Mucosa of descending colon (tissue), 3 donors: Measurements from ENCODE around the gene FBXL7. TPM values are rescaled to one million over a fixed set of nuclear protein-coding genes. Genes with fewer than 3 reads are reported as not detected.

Experiments
- ATAC-seq: fragments of 200-7000 bp; cut with Tn5 transposase; one replicate; pipeline ENCODE4 v1.9.1; 2020; ENCODE audit warnings: mild to moderate bottlenecking, moderate library complexity
- DNase-seq, 3 donors: peaks; one replicate each; pipeline ENCODE4 v3.0.0-alpha.2; 2020
- H3K36me3 ChIP-seq: fragments of 200-600 bp; one replicate; pipeline ENCODE4 v1.8.0; 2021; ENCODE audit warnings: low read depth, mild to moderate bottlenecking
- H3K4me1 ChIP-seq: fragments of 200-600 bp; one replicate; pipeline ENCODE4 v1.8.0; 2021; ENCODE audit warnings: low read depth, mild to moderate bottlenecking
- H3K4me3 ChIP-seq: fragments of 200-600 bp; one replicate; pipeline ENCODE4 v1.8.0; 2021; ENCODE audit warnings: mild to moderate bottlenecking
- H3K9me3 ChIP-seq: fragments of 200-600 bp; one replicate; pipeline ENCODE4 v1.8.0; 2021; ENCODE audit warnings: mild to moderate bottlenecking
- intact Hi-C, 2 donors: fragments of 100-400 bp; cut with DNase I in 1 of 2; cut with micrococcal nuclease in 1 of 2; formaldehyde crosslinking; loops; one replicate each; pipeline versions ENCODE4 v1.11.0 to v1.11.1; 2022; cut with DNase I, micrococcal nuclease
- total RNA-seq, 3 donors: library from RNA; stranded (reverse); fragmentation: NEBNext Ultra II Directional in 2 of 3; extraction: Animal tissue kit (Norgen Biotek cat#: 25700) in 2 of 3; gene quantifications; one replicate each; pipeline versions ENCODE4 v1.2.1 to v1.2.4, GENCODE V29; 2021 to 2023
- TF ChIP-seq, protein P1 (sequence below): fragments of 200-600 bp; IDR thresholded peaks from one replicate; pipeline ENCODE4 v1.8.0; 2022; ENCODE audit warnings: antibody characterized with exemption, mild to moderate bottlenecking
- donor health status: DM: no; HTN: no; CAD: no; lungs with moderate emphysema.
- donor health status: DM: no; HTN: no; CAD: no.
- donor health status: DM: no; HTN: yes; CAD: no.

Gene FBXL7
- total RNA-seq, 3 donors from 2014 or later, result 1.6 to 21.4 (median 3.4) TPM

DNA sequence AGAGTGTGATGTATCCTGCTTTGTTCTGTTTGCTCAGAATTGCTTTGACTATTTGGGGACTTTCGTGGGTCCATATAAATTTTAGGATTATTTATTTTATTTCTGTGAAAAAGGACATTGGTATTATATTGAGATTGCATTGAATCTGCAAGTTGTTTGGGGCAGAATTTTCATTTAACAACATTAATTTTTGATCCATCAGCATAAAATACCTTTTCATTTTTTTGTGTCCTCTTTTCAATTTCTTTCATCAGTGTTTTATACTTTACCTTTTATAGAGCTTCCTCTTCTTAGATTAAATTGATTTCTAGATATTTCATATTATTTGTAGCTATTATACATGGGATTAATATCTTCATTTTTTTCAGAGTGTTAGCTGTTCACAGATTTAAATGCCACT is 40.8 kb upstream of the FBXL7 start:
- TF ChIP-seq, protein P1, sequence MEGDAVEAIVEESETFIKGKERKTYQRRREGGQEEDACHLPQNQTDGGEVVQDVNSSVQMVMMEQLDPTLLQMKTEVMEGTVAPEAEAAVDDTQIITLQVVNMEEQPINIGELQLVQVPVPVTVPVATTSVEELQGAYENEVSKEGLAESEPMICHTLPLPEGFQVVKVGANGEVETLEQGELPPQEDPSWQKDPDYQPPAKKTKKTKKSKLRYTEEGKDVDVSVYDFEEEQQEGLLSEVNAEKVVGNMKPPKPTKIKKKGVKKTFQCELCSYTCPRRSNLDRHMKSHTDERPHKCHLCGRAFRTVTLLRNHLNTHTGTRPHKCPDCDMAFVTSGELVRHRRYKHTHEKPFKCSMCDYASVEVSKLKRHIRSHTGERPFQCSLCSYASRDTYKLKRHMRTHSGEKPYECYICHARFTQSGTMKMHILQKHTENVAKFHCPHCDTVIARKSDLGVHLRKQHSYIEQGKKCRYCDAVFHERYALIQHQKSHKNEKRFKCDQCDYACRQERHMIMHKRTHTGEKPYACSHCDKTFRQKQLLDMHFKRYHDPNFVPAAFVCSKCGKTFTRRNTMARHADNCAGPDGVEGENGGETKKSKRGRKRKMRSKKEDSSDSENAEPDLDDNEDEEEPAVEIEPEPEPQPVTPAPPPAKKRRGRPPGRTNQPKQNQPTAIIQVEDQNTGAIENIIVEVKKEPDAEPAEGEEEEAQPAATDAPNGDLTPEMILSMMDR, result no peak
- intact Hi-C loops, result no loop called here
- Histone ChIP-seq H3K4me3 (no peak overlapping the region), H3K9me3 (no peaks in the 10 kb centered on the region), H3K36me3 (no peaks in the 10 kb centered on the region), H3K4me1 (no peaks in the 10 kb centered on the region)
- ATAC-seq, result no peak
- DNase-seq, result no peak

DNA sequence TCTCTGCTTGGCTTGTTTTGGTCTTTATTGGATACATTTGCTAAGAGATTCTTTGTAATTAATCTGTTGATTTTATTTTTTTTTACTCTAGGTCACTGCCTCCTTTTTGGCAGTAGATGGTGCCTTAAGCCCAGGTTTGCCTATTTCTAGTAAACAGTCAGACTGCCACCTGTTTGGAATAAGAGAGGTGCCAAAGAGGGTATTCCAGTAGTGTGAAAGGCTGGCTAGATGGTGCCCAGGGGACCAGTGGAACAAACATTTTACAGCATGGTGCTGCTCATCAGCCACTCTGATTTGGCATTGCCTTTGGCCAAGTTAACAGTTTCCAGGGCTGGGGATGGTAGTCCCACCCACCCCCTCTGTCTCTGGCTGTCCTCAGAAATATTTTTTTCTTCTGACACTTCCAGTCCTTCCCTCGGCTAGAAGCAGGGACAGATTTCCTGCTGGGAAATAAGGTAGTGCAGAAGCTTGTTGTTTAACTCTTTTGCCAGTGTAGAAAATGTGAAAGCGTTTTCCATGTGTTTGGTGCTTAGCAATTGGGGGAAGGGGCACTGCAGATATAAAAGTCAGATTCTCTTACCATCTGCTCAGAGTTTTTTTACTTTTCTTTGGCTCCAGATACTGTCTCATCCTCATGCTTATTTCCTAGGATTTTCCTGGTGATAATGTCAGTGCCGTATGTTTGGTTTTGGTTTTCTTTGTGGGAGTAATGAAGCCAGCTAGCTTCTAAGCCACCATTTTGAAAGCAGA is 36.6 kb upstream of the FBXL7 start:
- no peak for ATAC-seq
- intact Hi-C loops, result no loop called here

DNA sequence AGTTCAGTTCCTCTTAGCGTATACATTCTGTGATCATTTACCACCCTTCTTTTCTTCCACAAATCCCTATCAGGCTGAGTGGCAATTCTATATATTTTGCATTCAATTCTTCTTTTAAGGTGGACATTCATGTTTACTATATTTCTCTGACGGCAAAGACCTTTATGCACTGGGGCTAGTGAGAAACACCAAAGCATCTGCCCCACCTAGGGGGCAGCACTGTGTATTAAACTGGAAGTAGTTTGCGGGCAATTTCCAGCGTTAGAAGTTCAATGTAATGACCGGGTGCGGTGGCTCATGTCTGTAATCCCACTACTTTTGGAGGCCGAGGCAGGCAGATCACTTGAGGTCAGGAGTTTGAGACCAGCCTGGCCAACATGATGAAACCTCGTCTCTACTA is 27.9 kb upstream of the FBXL7 start:
- Histone ChIP-seq H3K9me3 (no peaks in the 10 kb centered on the region), H3K4me1 (no peaks in the 10 kb centered on the region), H3K4me3 (no peak overlapping the region), H3K36me3 (no peaks in the 10 kb centered on the region)
- no peak for DNase-seq
- ATAC-seq, result no peak
- TF ChIP-seq, protein P1, result no peak
- intact Hi-C loops, result no loop called here

More for the DNA sequence above, 36.6 kb upstream of the FBXL7 start:
- no peaks in the 10 kb centered on the region for H3K9me3 ChIP-seq
- no peaks in the 10 kb centered on the region for H3K4me1 ChIP-seq
- DNase-seq, result no peak
- H3K4me3 ChIP-seq, result no peak overlapping the region
- no peaks in the 10 kb centered on the region for H3K36me3 ChIP-seq
- TF ChIP-seq, protein P1, result no peak

DNA sequence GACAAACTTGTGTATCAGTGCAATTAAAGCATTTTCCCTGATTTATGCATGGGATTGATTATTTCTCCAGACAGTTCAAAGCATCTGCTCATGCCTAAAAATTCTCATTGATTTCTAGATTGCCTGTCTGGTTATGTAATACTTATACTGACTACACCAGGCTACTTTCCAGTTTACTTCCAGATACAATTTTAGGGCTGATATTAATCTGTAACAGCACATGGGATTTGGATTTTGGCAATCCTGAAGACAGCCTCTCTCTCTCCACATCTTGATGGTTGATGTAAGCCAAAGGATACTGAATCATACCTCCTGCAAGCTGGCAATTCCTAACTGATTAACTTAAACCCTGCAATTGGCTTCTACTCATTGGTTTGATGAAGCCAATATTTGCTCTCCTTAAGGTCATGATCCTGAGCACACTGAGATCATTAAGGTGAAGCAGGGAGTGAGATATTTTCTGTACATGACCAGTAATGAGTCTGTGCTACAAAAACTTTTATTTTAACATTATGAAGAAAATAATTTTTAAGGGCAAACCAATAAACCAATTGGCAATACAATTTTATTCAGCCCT is 25.7 kb upstream of the FBXL7 start:
- Histone ChIP-seq H3K4me3 (no peak overlapping the region), H3K9me3 (no peaks in the 10 kb centered on the region), H3K4me1 (no peaks in the 10 kb centered on the region), H3K36me3 (no peaks in the 10 kb centered on the region)
- intact Hi-C loops, result no loop called here
- TF ChIP-seq, protein P1, result no peak
- ATAC-seq (no peak), DNase-seq (no peak)

DNA sequence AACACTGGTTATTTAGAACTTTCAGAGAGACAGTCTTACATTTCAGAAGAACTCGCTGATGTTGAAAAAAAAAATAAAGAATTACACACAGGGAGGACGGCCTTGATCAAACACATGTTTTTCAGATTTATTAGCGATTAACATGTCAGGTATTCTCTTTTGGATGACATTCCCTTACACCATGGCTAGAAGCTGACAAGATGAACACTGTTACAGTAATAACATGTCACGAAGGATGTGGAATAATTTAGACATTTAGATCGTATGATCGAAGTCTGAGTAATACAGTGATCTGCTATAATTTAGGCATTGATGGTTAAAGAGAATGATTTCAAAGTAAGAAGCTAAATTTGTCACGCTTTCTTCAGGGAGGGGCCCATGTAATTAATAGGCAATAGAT is 24.6 kb upstream of the FBXL7 start:
- no peaks in the 10 kb centered on the region for H3K36me3 ChIP-seq
- ATAC-seq, result no peak
- H3K4me1 ChIP-seq, result no peaks in the 10 kb centered on the region
- intact Hi-C loops, result no loop called here
- no peak for DNase-seq
- TF ChIP-seq, protein P1, result no peak
- H3K4me3 ChIP-seq, result no peak overlapping the region
- H3K9me3 ChIP-seq, result no peaks in the 10 kb centered on the region
